Tongue (tissue), 2 donors: Measurements from ENCODE around the gene BEND5. TPM values are rescaled to one million over a fixed set of nuclear protein-coding genes. Genes with fewer than 3 reads are reported as not detected.

ENCODE experiments used
- DNase-seq: peaks from one replicate; pipeline ENCODE4 v3.0.0-alpha.2; 2015
- total RNA-seq: library from RNA; depleted of rRNA; stranded (reverse); fragments of >200 nt; gene quantifications from one replicate; pipeline ENCODE4 v1.2.3, GENCODE V29; 2014

Gene BEND5
- total RNA-seq, 1 donor from 2014 or later = 17.5 TPM

GRCh38 chr1:48720929-48721328 is 55.8 kb downstream of the BEND5 start:
- no peak for DNase-seq

GRCh38 chr1:48718705-48719104 is 58.0 kb downstream of the BEND5 start:
- DNase-seq = no peak

GRCh38 chr1:48718116-48718630 is 58.5 kb downstream of the BEND5 start:
- no peak for DNase-seq

GRCh38 chr1:48717082-48717481 is 59.6 kb downstream of the BEND5 start:
- no peak for DNase-seq

GRCh38 chr1:48715921-48716320 is 60.8 kb downstream of the BEND5 start:
- DNase-seq = peak; percentile 17

GRCh38 chr1:48710915-48711314 is 65.8 kb downstream of the BEND5 start:
- DNase-seq = no peak

- no peak for DNase-seq
Observed at GRCh38 chr1:48710318-48710717, 66.4 kb downstream of the BEND5 start.

- DNase-seq = no peak
Observed at GRCh38 chr1:48704736-48705135, 72.0 kb downstream of the BEND5 start.

- DNase-seq = no peak
Observed at GRCh38 chr1:48701445-48701844, 75.2 kb downstream of the BEND5 start.

GRCh38 chr1:48697066-48697707 is 79.5 kb downstream of the BEND5 start:
- DNase-seq = peak; percentile 63

- no peak for DNase-seq
Observed at GRCh38 chr1:48695161-48695560, 81.5 kb downstream of the BEND5 start.

GRCh38 chr1:48693674-48694320 is 82.9 kb downstream of the BEND5 start:
- DNase-seq = no peak

GRCh38 chr1:48693180-48693579 is 83.5 kb downstream of the BEND5 start:
- no peak for DNase-seq

GRCh38 chr1:48692235-48692634 is 84.5 kb downstream of the BEND5 start:
- no peak for DNase-seq

- DNase-seq = no peak
Observed at GRCh38 chr1:48691429-48692001, 85.2 kb downstream of the BEND5 start.

GRCh38 chr1:48688102-48688760 is 88.5 kb downstream of the BEND5 start:
- DNase-seq = no peak

- peak; percentile 14 for DNase-seq
Observed at GRCh38 chr1:48687282-48688045, 89.2 kb downstream of the BEND5 start.

- no peak for DNase-seq
Observed at GRCh38 chr1:48686159-48686558, 90.5 kb downstream of the BEND5 start.

- no peak for DNase-seq
Observed at GRCh38 chr1:48684381-48684780, 92.3 kb downstream of the BEND5 start.

- no peak for DNase-seq
Observed at GRCh38 chr1:48683839-48684238, 92.9 kb downstream of the BEND5 start.

- DNase-seq = no peak
Observed at GRCh38 chr1:48681476-48682305, 95.0 kb downstream of the BEND5 start.
